ENCODE data around the gene SRRM2.
A peak's percentile ranks its signal among the peaks of the same experiment; 100 is the strongest.

Gene SRRM2

GRCh38 chr16:2775765-2776499, 23.5 kb downstream of the SRRM2 start:
- Histone ChIP-seq H2AFZ (ENCODE audit: low read length) (no peak overlapping the region), H3K9me3 (replicated peaks in 1 of 2; ENCODE audit: control insufficient read depth in 2 of 2, insufficient read depth in 1 of 2, low read depth in 1 of 2, low read length in 2 of 2) (peaks cover 0 to 2% of the 10 kb centered on the region in 2 donors), H3K23ac (ENCODE audit: low read depth, low read length, poor library complexity) (no peak overlapping the region), H3K36me3 (replicated peaks in 1 of 2; ENCODE audit: control insufficient read depth in 2 of 2, insufficient read depth in 2 of 2, low read length in 2 of 2) (peaks cover 32 to 56% of the 10 kb centered on the region in 2 donors), H3K9ac (ENCODE audit: low read depth, low read length, poor library complexity) (peak overlapping the region; percentile 90), H3K27ac (replicated peaks; ENCODE audit: low read length) (no peak overlapping the region), H2BK12ac (ENCODE audit: low read length) (no peak overlapping the region), H3K18ac (ENCODE audit: low read length) (no peak overlapping the region), H3K27me3 (ENCODE audit: control insufficient read depth in 3 of 3, insufficient read depth in 3 of 3, low read depth in 1 of 3, low read length in 3 of 3) (no peaks in the 10 kb centered on the region), H3K4me2 (ENCODE audit: insufficient read depth, low read length, poor library complexity, severe bottlenecking) (peak overlapping the region; percentile 98), H3K79me1 (ENCODE audit: low read depth, low read length) (peaks cover 16% of the 10 kb centered on the region), H2BK120ac (ENCODE audit: low read depth, low read length) (no peak overlapping the region), H2AK5ac (ENCODE audit: low read depth, low read length) (no peak overlapping the region), H3K4me1 (ENCODE audit: control insufficient read depth in 2 of 2, insufficient read depth in 1 of 2, low read depth in 1 of 2, low read length in 2 of 2) (peaks cover 8 to 11% of the 10 kb centered on the region in 2 donors), H4K91ac (ENCODE audit: low read depth, low read length, poor library complexity) (no peak overlapping the region), H3K4ac (ENCODE audit: low read length) (no peak overlapping the region), H2BK5ac (ENCODE audit: low read length) (no peak overlapping the region), H3K4me3 (ENCODE audit: low read length in 2 of 2) (peak overlapping the region; percentile 79 to 97), H4K8ac (ENCODE audit: low read depth, low read length) (no peak overlapping the region), H2BK15ac (ENCODE audit: low read length) (no peak overlapping the region), H3K14ac (ENCODE audit: low read length) (no peak overlapping the region)
- WGBS, 2 donors (ENCODE audit: extremely low coverage in 2 of 2, insufficient read length in 2 of 2, insufficient replicate concordance in 1 of 2): no CpG with 5 or more reads among the region's 11 CpGs
- DNase-seq (ENCODE audit: low spot score): no peak

GRCh38 chr16:2776500-2777139, 24.2 kb downstream of the SRRM2 start:
- peak overlapping the region; percentile 98 for H3K4me2 ChIP-seq (ENCODE audit: insufficient read depth, low read length, poor library complexity, severe bottlenecking)
- H3K18ac ChIP-seq (ENCODE audit: low read length): peak overlapping the region; percentile 96
- H3K4ac ChIP-seq (ENCODE audit: low read length): no peak overlapping the region
- peak overlapping the region; percentile 90 for H3K9ac ChIP-seq (ENCODE audit: low read depth, low read length, poor library complexity)
- H2AK5ac ChIP-seq (ENCODE audit: low read depth, low read length): no peak overlapping the region
- no peak overlapping the region for H4K8ac ChIP-seq (ENCODE audit: low read depth, low read length)
- H2BK120ac ChIP-seq (ENCODE audit: low read depth, low read length): peak overlapping the region; percentile 83
- DNase-seq (ENCODE audit: low spot score): peak; percentile 36
- no peak overlapping the region for H2BK12ac ChIP-seq (ENCODE audit: low read length)
- H3K79me1 ChIP-seq (ENCODE audit: low read depth, low read length): peaks cover 16% of the 10 kb centered on the region
- H3K27me3 ChIP-seq (ENCODE audit: control insufficient read depth in 3 of 3, insufficient read depth in 3 of 3, low read depth in 1 of 3, low read length in 3 of 3): no peaks in the 10 kb centered on the region
- H4K91ac ChIP-seq (ENCODE audit: low read depth, low read length, poor library complexity): no peak overlapping the region
- peak overlapping the region; percentile 92 for H3K14ac ChIP-seq (ENCODE audit: low read length)
- peaks cover 8 to 11% of the 10 kb centered on the region in 2 donors for H3K4me1 ChIP-seq (ENCODE audit: control insufficient read depth in 2 of 2, insufficient read depth in 1 of 2, low read depth in 1 of 2, low read length in 2 of 2)
- peak overlapping the region; percentile 91 for H2AFZ ChIP-seq (ENCODE audit: low read length)
- peak overlapping the region; percentile 78 for H2BK5ac ChIP-seq (ENCODE audit: low read length)
- H3K4me3 ChIP-seq (ENCODE audit: low read length in 2 of 2): peak overlapping the region; percentile 79 to 97
- H3K36me3 ChIP-seq (replicated peaks in 1 of 2; ENCODE audit: control insufficient read depth in 2 of 2, insufficient read depth in 2 of 2, low read length in 2 of 2): peaks cover 27 to 49% of the 10 kb centered on the region in 2 donors
- no peak overlapping the region for H3K27ac ChIP-seq (replicated peaks; ENCODE audit: low read length)
- peak overlapping the region; percentile 99 for H3K23ac ChIP-seq (ENCODE audit: low read depth, low read length, poor library complexity)
- WGBS, 2 donors (ENCODE audit: extremely low coverage in 2 of 2, insufficient read length in 2 of 2, insufficient replicate concordance in 1 of 2): no CpG with 5 or more reads among the region's 72 CpGs
- H3K9me3 ChIP-seq (replicated peaks in 1 of 2; ENCODE audit: control insufficient read depth in 2 of 2, insufficient read depth in 1 of 2, low read depth in 1 of 2, low read length in 2 of 2): no peaks in the 10 kb centered on the region
- no peak overlapping the region for H2BK15ac ChIP-seq (ENCODE audit: low read length)

- peak within 1 kb of the TSS; percentile 100 for H3K4ac ChIP-seq (ENCODE audit: low read length)
- H4K8ac ChIP-seq (ENCODE audit: low read depth, low read length): peak within 1 kb of the TSS; percentile 97
- peaks cover 24 to 43% of the 10 kb centered on the region in 2 donors for H3K36me3 ChIP-seq (replicated peaks in 1 of 2; ENCODE audit: control insufficient read depth in 2 of 2, insufficient read depth in 2 of 2, low read length in 2 of 2)
- H2AK5ac ChIP-seq (ENCODE audit: low read depth, low read length): peak within 1 kb of the TSS; percentile 99
- H3K4me3 ChIP-seq (ENCODE audit: low read length in 2 of 2): peak within 1 kb of the TSS; percentile 79 to 97
- no peak within 1 kb of the TSS for H2BK15ac ChIP-seq (ENCODE audit: low read length)
- peak within 1 kb of the TSS; percentile 100 for H3K14ac ChIP-seq (ENCODE audit: low read length)
- H3K4me1 ChIP-seq (ENCODE audit: control insufficient read depth in 2 of 2, insufficient read depth in 1 of 2, low read depth in 1 of 2, low read length in 2 of 2): peaks cover 8 to 11% of the 10 kb centered on the region in 2 donors
- peak within 1 kb of the TSS; percentile 98 for H3K4me2 ChIP-seq (ENCODE audit: insufficient read depth, low read length, poor library complexity, severe bottlenecking)
- H2AFZ ChIP-seq (ENCODE audit: low read length): peak within 1 kb of the TSS; percentile 94
- H2BK120ac ChIP-seq (ENCODE audit: low read depth, low read length): peak within 1 kb of the TSS; percentile 95
- H3K18ac ChIP-seq (ENCODE audit: low read length): peak within 1 kb of the TSS; percentile 100
- H3K9ac ChIP-seq (ENCODE audit: low read depth, low read length, poor library complexity): peak within 1 kb of the TSS; percentile 100
- WGBS, 2 donors (ENCODE audit: extremely low coverage in 2 of 2, insufficient read length in 2 of 2, insufficient replicate concordance in 1 of 2): no CpG with 5 or more reads among the region's 70 CpGs
- H3K79me1 ChIP-seq (ENCODE audit: low read depth, low read length): peaks cover 15% of the 10 kb centered on the region
- H4K91ac ChIP-seq (ENCODE audit: low read depth, low read length, poor library complexity): peak within 1 kb of the TSS; percentile 100
- H3K27ac ChIP-seq (replicated peaks; ENCODE audit: low read length): peak within 1 kb of the TSS; percentile 95
- no peaks in the 10 kb centered on the region for H3K27me3 ChIP-seq (ENCODE audit: control insufficient read depth in 3 of 3, insufficient read depth in 3 of 3, low read depth in 1 of 3, low read length in 3 of 3)
- no peaks in the 10 kb centered on the region for H3K9me3 ChIP-seq (replicated peaks in 1 of 2; ENCODE audit: control insufficient read depth in 2 of 2, insufficient read depth in 1 of 2, low read depth in 1 of 2, low read length in 2 of 2)
- H3K23ac ChIP-seq (ENCODE audit: low read depth, low read length, poor library complexity): peak within 1 kb of the TSS; percentile 99
- H2BK5ac ChIP-seq (ENCODE audit: low read length): peak within 1 kb of the TSS; percentile 98
- peak; percentile 86 for DNase-seq (ENCODE audit: low spot score)
- H2BK12ac ChIP-seq (ENCODE audit: low read length): no peak within 1 kb of the TSS
Measured at GRCh38 chr16:2777231-2777902, 24.9 kb downstream of the SRRM2 start, which contains the start of gene ELOB. Gene ELOB, minus strand, starts transcription at chr16:2777280. Its CDS starts 41 bp downstream, at chr16:2777239.
